ENCODE measurements around the gene ISG20L2.
A peak's percentile ranks its signal among the peaks of the same experiment; 100 is the strongest.

The ISG20L2 gene

GRCh38 chr1:156775799-156776198 is 47.2 kb upstream of the ISG20L2 start:
- H3K4me2 ChIP-seq (ENCODE audit: low read depth, low read length), result no peak overlapping the region
- no peaks in the 10 kb centered on the region for H3K9me3 ChIP-seq (replicated peaks; ENCODE audit: insufficient read depth, low read length)
- H3K36me3 ChIP-seq (replicated peaks; ENCODE audit: insufficient read depth, low read length), result no peaks in the 10 kb centered on the region
- no peaks in the 10 kb centered on the region for H3K4me1 ChIP-seq (ENCODE audit: low read length)
- no peaks in the 10 kb centered on the region for H3K27me3 ChIP-seq (replicated peaks; ENCODE audit: insufficient read depth, low read length)
- H3K9ac ChIP-seq (ENCODE audit: low read length), result no peak overlapping the region
- H3K79me2 ChIP-seq (ENCODE audit: low read length), result peaks cover 90% of the 10 kb centered on the region
- H4K20me1 ChIP-seq (ENCODE audit: insufficient read depth, low read length), result peaks cover 30% of the 10 kb centered on the region; the same call in 1 of the 2 replicates
- peaks cover 7% of the 10 kb centered on the region; the same call in 1 of the 2 replicates for H3F3A ChIP-seq (ENCODE audit: insufficient read depth, low read length)
- no peak overlapping the region for H3K4me3 ChIP-seq (ENCODE audit: low read length)
- no peaks in the 10 kb centered on the region for H3K9me2 ChIP-seq (replicated peaks; ENCODE audit: insufficient read depth, low read length)
- H3K27ac ChIP-seq (ENCODE audit: low read length), result no peak overlapping the region
- no peak for TF ChIP-seq EZH2phosphoT487 (IDR thresholded peaks at IDR 0.05; ENCODE audit: low read length)
- TF ChIP-seq EZH2 (optimal IDR thresholded peaks at IDR 0.05; ENCODE audit: low read depth, low read length), result no peak
- TF ChIP-seq CTCF (IDR thresholded peaks at IDR 0.05; ENCODE audit: low read length), result no peak
- no peak for DNase-seq
- H2AFZ ChIP-seq (ENCODE audit: low read length), result no peak overlapping the region

GRCh38 chr1:156773607-156774006 is 45.0 kb upstream of the ISG20L2 start:
- TF ChIP-seq CTCF (IDR thresholded peaks at IDR 0.05; ENCODE audit: low read length) (peak; percentile 20), EZH2 (optimal IDR thresholded peaks at IDR 0.05; ENCODE audit: low read depth, low read length) (no peak)
- no peak overlapping the region for H3K4me3 ChIP-seq (ENCODE audit: low read length)
- H3K27me3 ChIP-seq (replicated peaks; ENCODE audit: insufficient read depth, low read length), result no peaks in the 10 kb centered on the region
- no peak overlapping the region for H3K27ac ChIP-seq (ENCODE audit: low read length)
- no peak overlapping the region for H2AFZ ChIP-seq (ENCODE audit: low read length)
- DNase-seq, result no peak
- H3F3A ChIP-seq (ENCODE audit: insufficient read depth, low read length), result peaks cover 7% of the 10 kb centered on the region; the same call in 1 of the 2 replicates
- no peaks in the 10 kb centered on the region; the same call in 1 of the 2 replicates for H3K36me3 ChIP-seq (replicated peaks; ENCODE audit: insufficient read depth, low read length)
- peaks cover 30% of the 10 kb centered on the region; the same call in 1 of the 2 replicates for H4K20me1 ChIP-seq (ENCODE audit: insufficient read depth, low read length)
- H3K9ac ChIP-seq (ENCODE audit: low read length), result no peak overlapping the region
- H3K4me1 ChIP-seq (ENCODE audit: low read length), result peaks cover 7% of the 10 kb centered on the region
- H3K9me3 ChIP-seq (replicated peaks; ENCODE audit: insufficient read depth, low read length), result no peaks in the 10 kb centered on the region
- H3K9me2 ChIP-seq (replicated peaks; ENCODE audit: insufficient read depth, low read length), result no peaks in the 10 kb centered on the region
- H3K79me2 ChIP-seq (ENCODE audit: low read length), result peaks cover 96% of the 10 kb centered on the region
- H3K4me2 ChIP-seq (ENCODE audit: low read depth, low read length), result no peak overlapping the region

GRCh38 chr1:156772728-156773497 is 44.3 kb upstream of the ISG20L2 start:
- TF ChIP-seq EZH2phosphoT487 (IDR thresholded peaks at IDR 0.05; ENCODE audit: low read length) (no peak), EZH2 (optimal IDR thresholded peaks at IDR 0.05; ENCODE audit: low read depth, low read length) (no peak), CTCF (IDR thresholded peaks at IDR 0.05; ENCODE audit: low read length) (no peak)
- Histone ChIP-seq H3K79me2 (ENCODE audit: low read length) (peaks cover 96% of the 10 kb centered on the region), H3K4me2 (ENCODE audit: low read depth, low read length) (no peak overlapping the region), H3K4me3 (ENCODE audit: low read length) (no peak overlapping the region), H3K9ac (ENCODE audit: low read length) (no peak overlapping the region), H3K27ac (ENCODE audit: low read length) (no peak overlapping the region), H3K9me3 (replicated peaks; ENCODE audit: insufficient read depth, low read length) (no peaks in the 10 kb centered on the region), H4K20me1 (ENCODE audit: insufficient read depth, low read length) (peaks cover 30% of the 10 kb centered on the region; the same call in 1 of the 2 replicates), H3K4me1 (ENCODE audit: low read length) (peaks cover 7% of the 10 kb centered on the region), H3K9me2 (replicated peaks; ENCODE audit: insufficient read depth, low read length) (no peaks in the 10 kb centered on the region), H3K27me3 (replicated peaks; ENCODE audit: insufficient read depth, low read length) (no peaks in the 10 kb centered on the region), H3F3A (ENCODE audit: insufficient read depth, low read length) (peaks cover 10% of the 10 kb centered on the region; the same call in 1 of the 2 replicates), H2AFZ (ENCODE audit: low read length) (no peak overlapping the region), H3K36me3 (replicated peaks; ENCODE audit: insufficient read depth, low read length) (no peaks in the 10 kb centered on the region; the same call in 1 of the 2 replicates)
- DNase-seq, result no peak

Data from MM.1S (cell line).